Peyer's patch (tissue), 4 donors: ENCODE results near the gene ARL15. TPM values are rescaled to one million over a fixed set of nuclear protein-coding genes. Genes with fewer than 3 reads are reported as not detected.

Experiments
- DNase-seq, 3 donors: peaks; one replicate each; pipeline ENCODE4 v3.0.0-alpha.2; 2017 to 2019
- H3K27ac ChIP-seq, 4 donors: fragments of 200-600 bp; sonication (generic); one replicate each; pipeline ENCODE4 v1.5.1; 2016 to 2019
- H3K27me3 ChIP-seq, 2 donors: fragments of 200-600 bp; sonication (generic); one replicate each; pipeline ENCODE4 v1.5.1; 2019
- H3K36me3 ChIP-seq, 3 donors: fragments of 200-600 bp; sonication (generic); one replicate each; pipeline ENCODE4 v1.5.1; 2016 to 2019
- H3K4me1 ChIP-seq, 4 donors: fragments of 200-600 bp; sonication (generic); one replicate each; pipeline ENCODE4 v1.5.1; 2016 to 2019
- H3K4me3 ChIP-seq, 4 donors: fragments of 200-600 bp; sonication (generic); 1 replicate in 3 of 4; 2 replicates in 1 of 4; pipeline ENCODE4 v1.5.1; 2016 to 2019; ENCODE audit warnings: mild to moderate bottlenecking in 1 of 4
- H3K9me3 ChIP-seq, 4 donors: fragments of 200-600 bp; sonication (generic); one replicate each; pipeline ENCODE4 v1.5.1; 2016 to 2019; ENCODE audit warnings: mild to moderate bottlenecking in 1 of 4
- POLR2A ChIP-seq, 2 donors: fragments of 450-650 bp; IDR thresholded peaks; one replicate each; pipeline ENCODE4 v1.5.1; 2017; ENCODE audit warnings: antibody characterized with exemption in 2 of 2, mild to moderate bottlenecking in 2 of 2, moderate library complexity in 2 of 2
- total RNA-seq, 4 donors: library from RNA; depleted of rRNA; stranded (reverse); fragments of >200 nt; gene quantifications; one replicate each; pipeline ENCODE4 v1.1.0, GENCODE V29; 2016
- TF ChIP-seq, protein P1 (sequence below), 6 experiments: fragments of 450-650 bp in 4 of 6; fragments of 200-600 bp in 2 of 6; sonication (generic) in 1 of 6; IDR thresholded peaks; one replicate each; pipeline ENCODE4 v1.5.1; 2017 to 2019; ENCODE audit warnings: antibody characterized with exemption in 6 of 6, mild to moderate bottlenecking in 3 of 6, moderate library complexity in 1 of 6

The ARL15 gene
- total RNA-seq, 4 donors from 2014 or later: 18.0 to 44.5 (median 38.7) TPM

DNA sequence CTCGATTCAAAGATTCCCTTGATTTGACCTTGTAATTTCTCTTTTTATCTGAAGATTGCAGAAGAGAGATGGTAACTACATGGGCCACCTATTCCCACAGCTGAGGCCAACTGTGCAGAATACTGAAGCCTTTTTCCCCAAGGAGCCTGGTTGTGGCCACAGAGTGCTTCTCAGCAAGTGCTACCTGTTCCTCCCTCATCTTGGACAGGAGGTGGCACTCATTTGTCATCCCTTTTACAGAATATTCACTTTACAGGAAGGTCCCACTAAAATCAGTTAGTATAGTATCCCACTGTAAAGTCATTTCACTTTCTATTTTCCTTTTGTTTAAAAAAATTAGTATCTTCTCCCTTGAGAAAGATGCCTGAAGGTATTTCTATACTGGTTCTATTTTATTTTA is 346.4 kb downstream of the ARL15 start:
- TF ChIP-seq, protein P1, sequence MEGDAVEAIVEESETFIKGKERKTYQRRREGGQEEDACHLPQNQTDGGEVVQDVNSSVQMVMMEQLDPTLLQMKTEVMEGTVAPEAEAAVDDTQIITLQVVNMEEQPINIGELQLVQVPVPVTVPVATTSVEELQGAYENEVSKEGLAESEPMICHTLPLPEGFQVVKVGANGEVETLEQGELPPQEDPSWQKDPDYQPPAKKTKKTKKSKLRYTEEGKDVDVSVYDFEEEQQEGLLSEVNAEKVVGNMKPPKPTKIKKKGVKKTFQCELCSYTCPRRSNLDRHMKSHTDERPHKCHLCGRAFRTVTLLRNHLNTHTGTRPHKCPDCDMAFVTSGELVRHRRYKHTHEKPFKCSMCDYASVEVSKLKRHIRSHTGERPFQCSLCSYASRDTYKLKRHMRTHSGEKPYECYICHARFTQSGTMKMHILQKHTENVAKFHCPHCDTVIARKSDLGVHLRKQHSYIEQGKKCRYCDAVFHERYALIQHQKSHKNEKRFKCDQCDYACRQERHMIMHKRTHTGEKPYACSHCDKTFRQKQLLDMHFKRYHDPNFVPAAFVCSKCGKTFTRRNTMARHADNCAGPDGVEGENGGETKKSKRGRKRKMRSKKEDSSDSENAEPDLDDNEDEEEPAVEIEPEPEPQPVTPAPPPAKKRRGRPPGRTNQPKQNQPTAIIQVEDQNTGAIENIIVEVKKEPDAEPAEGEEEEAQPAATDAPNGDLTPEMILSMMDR (IDR thresholded peaks at IDR 0.05): no peak
- no peak for TF ChIP-seq POLR2A (IDR thresholded peaks at IDR 0.05)
- Histone ChIP-seq H3K27me3 (no peaks in the 10 kb centered on the region), H3K27ac (no peak overlapping the region), H3K4me1 (no peaks in the 10 kb centered on the region), H3K4me3 (no peak overlapping the region), H3K36me3 (no peaks in the 10 kb centered on the region), H3K9me3 (no peaks in the 10 kb centered on the region)
- DNase-seq: no peak

GRCh38 chr5:53962306-53962705 is 348.1 kb downstream of the ARL15 start:
- Histone ChIP-seq H3K4me1 (no peaks in the 10 kb centered on the region), H3K27ac (no peak overlapping the region), H3K9me3 (peaks cover 0 to 4% (median 0%) of the 10 kb centered on the region in 4 donors), H3K27me3 (no peaks in the 10 kb centered on the region), H3K36me3 (no peaks in the 10 kb centered on the region), H3K4me3 (no peak overlapping the region)
- DNase-seq: no peak
- TF ChIP-seq, protein P1 (IDR thresholded peaks at IDR 0.05): no peak
- no peak for TF ChIP-seq POLR2A (IDR thresholded peaks at IDR 0.05)

GRCh38 chr5:53956632-53957031 is 353.7 kb downstream of the ARL15 start:
- Histone ChIP-seq H3K36me3 (no peaks in the 10 kb centered on the region), H3K27ac (no peak overlapping the region), H3K4me3 (no peak overlapping the region), H3K27me3 (no peaks in the 10 kb centered on the region), H3K9me3 (peaks cover 0 to 9% (median 2%) of the 10 kb centered on the region in 4 donors), H3K4me1 (no peaks in the 10 kb centered on the region)
- TF ChIP-seq, protein P1 (IDR thresholded peaks at IDR 0.05): no peak
- TF ChIP-seq POLR2A (IDR thresholded peaks at IDR 0.05): no peak
- DNase-seq: no peak

- no peak overlapping the region for H3K27ac ChIP-seq
- H3K4me1 ChIP-seq: no peaks in the 10 kb centered on the region
- DNase-seq: no peak
- no peaks in the 10 kb centered on the region for H3K27me3 ChIP-seq
- no peaks in the 10 kb centered on the region for H3K36me3 ChIP-seq
- H3K9me3 ChIP-seq: peaks cover 0 to 9% (median 2%) of the 10 kb centered on the region in 4 donors
- TF ChIP-seq POLR2A (IDR thresholded peaks at IDR 0.05): no peak
- TF ChIP-seq, protein P1 (IDR thresholded peaks at IDR 0.05): no peak
- H3K4me3 ChIP-seq: no peak overlapping the region
These were observed 354.2 kb downstream of the ARL15 start for GRCh38 chr5:53956196-53956595.

DNA sequence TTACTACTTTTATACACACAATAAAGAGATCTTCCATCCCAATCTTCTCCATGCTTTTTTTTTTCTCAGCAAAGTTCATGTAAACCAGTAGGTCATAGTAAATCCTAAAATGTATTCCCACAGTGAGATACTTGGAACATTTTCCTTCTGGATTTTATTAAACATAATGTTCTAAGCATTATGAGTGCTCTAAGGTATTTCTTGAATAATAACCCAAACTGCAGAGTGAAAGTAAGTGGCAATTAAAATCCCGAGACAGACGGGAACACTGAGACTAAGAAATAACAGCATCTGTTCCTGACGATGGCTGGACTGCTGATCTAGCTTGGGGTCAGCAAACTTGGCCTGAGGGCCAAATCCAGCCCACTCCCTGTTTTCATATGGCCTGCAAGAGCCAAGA is 359.8 kb downstream of the ARL15 start:
- H3K4me1 ChIP-seq: no peaks in the 10 kb centered on the region
- H3K9me3 ChIP-seq: no peaks in the 10 kb centered on the region
- no peak for TF ChIP-seq POLR2A (IDR thresholded peaks at IDR 0.05)
- TF ChIP-seq, protein P1 (IDR thresholded peaks at IDR 0.05): no peak
- no peaks in the 10 kb centered on the region for H3K27me3 ChIP-seq
- no peak for DNase-seq
- no peaks in the 10 kb centered on the region for H3K36me3 ChIP-seq
- H3K4me3 ChIP-seq: no peak overlapping the region
- no peak overlapping the region for H3K27ac ChIP-seq

DNA sequence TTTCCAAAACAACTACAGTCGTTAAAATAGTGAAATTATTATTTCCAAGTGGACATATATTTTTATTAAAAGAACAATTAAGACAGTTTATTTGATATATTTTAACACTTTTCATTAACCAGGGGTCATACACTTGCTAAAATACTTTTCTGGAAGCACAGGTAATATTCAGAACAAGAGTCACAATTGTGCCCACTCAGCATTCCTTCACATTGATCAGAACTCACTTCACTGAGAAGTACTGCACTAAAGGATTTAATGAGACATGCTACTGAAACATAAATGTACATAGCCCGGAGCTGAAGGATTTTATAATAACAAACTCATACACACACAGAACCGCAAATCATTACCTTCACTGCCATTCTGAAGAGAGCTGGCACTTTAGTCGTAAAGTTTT is 361.8 kb downstream of the ARL15 start:
- H3K27ac ChIP-seq: no peak overlapping the region
- no peaks in the 10 kb centered on the region for H3K4me1 ChIP-seq
- TF ChIP-seq, protein P1 (IDR thresholded peaks at IDR 0.05): no peak
- TF ChIP-seq POLR2A (IDR thresholded peaks at IDR 0.05): no peak

More for the DNA sequence above, 361.8 kb downstream of the ARL15 start:
- no peaks in the 10 kb centered on the region for H3K36me3 ChIP-seq
- DNase-seq: no peak
- H3K4me3 ChIP-seq: no peak overlapping the region
- no peaks in the 10 kb centered on the region for H3K27me3 ChIP-seq
- no peaks in the 10 kb centered on the region for H3K9me3 ChIP-seq
